Measurements from ENCODE around the gene PPFIA3. TPM values are rescaled to one million over a fixed set of nuclear protein-coding genes. Genes with fewer than 3 reads are reported as not detected.

PPFIA3 gene
- total and polyA plus RNA-seq, 2 experiments from 2014 or later = 25.4 to 29.7 TPM

DNA sequence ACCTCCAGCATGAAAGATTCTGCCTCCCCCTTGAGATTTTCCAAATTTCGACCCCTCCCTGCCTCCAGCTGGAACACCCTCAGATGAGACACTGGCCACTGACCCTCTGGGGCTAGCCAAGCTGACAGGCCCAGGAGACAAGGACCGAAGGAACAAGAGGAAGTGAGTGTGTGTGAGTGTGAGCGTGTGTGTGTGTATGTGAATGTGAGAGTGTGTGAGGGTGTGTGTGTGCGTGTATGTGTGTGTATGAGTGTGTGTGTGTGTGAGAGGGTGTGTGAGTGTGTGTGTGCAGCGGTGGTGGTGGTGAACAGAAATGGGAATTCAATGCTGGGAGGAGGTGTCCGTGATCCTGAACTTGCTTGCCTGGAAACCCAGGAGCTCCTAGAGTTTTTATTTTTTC lies 22.0 kb downstream of the PPFIA3 start:
- Mint-ChIP-seq H3K27me3 (ENCODE audit: insufficient read depth, low read depth, poor library complexity) (peaks cover 13% of the 10 kb centered on the region), H3K9me3 (no peaks in the 10 kb centered on the region), H3K4me3 (peak overlapping the region; percentile 15), H3K4me1 (peaks cover 17% of the 10 kb centered on the region), H3K27ac (no peak overlapping the region), H3K36me3 (ENCODE audit: low read depth) (peaks cover 10% of the 10 kb centered on the region)
- no peak overlapping the region for H3K27ac ChIP-seq (ENCODE audit: low read depth)
- no peaks in the 10 kb centered on the region for H4K20me1 ChIP-seq (replicated peaks; ENCODE audit: insufficient read depth)
- no peak overlapping the region for H3K4me3 ChIP-seq
- no peaks in the 10 kb centered on the region for H3K36me3 ChIP-seq (ENCODE audit: insufficient read depth)
- H3K4me1 ChIP-seq (ENCODE audit: insufficient read depth) = peaks cover 12% of the 10 kb centered on the region
- H3K79me2 ChIP-seq (replicated peaks; ENCODE audit: insufficient read depth) = no peaks in the 10 kb centered on the region
- H3K27me3 ChIP-seq (ENCODE audit: insufficient read depth) = no peaks in the 10 kb centered on the region
- TF ChIP-seq CREB1 (CRISPR knock-in tag; IDR thresholded peaks at IDR 0.05; ENCODE audit: low read depth) (no peak), ZNF331 (CRISPR knock-in tag; IDR thresholded peaks at IDR 0.05; ENCODE audit: low read depth) (no peak), JUNB (IDR thresholded peaks at IDR 0.05; ENCODE audit: unreplicated experiment) (no peak), EZH2 (IDR thresholded peaks at IDR 0.05; ENCODE audit: low read depth, unreplicated experiment) (no peak), STAT1 (IDR thresholded peaks at IDR 0.05; ENCODE audit: unreplicated experiment) (no peak), POLR2AphosphoS5 (IDR thresholded peaks at IDR 0.05; ENCODE audit: low read depth) (no peak), NANOG (IDR thresholded peaks at IDR 0.05; ENCODE audit: borderline replicate concordance) (no peak), EZH2phosphoT487 (IDR thresholded peaks at IDR 0.05; ENCODE audit: unreplicated experiment) (no peak), ZNF114 (CRISPR knock-in tag; IDR thresholded peaks at IDR 0.05) (no peak)
- TF ChIP-seq, protein P1, sequence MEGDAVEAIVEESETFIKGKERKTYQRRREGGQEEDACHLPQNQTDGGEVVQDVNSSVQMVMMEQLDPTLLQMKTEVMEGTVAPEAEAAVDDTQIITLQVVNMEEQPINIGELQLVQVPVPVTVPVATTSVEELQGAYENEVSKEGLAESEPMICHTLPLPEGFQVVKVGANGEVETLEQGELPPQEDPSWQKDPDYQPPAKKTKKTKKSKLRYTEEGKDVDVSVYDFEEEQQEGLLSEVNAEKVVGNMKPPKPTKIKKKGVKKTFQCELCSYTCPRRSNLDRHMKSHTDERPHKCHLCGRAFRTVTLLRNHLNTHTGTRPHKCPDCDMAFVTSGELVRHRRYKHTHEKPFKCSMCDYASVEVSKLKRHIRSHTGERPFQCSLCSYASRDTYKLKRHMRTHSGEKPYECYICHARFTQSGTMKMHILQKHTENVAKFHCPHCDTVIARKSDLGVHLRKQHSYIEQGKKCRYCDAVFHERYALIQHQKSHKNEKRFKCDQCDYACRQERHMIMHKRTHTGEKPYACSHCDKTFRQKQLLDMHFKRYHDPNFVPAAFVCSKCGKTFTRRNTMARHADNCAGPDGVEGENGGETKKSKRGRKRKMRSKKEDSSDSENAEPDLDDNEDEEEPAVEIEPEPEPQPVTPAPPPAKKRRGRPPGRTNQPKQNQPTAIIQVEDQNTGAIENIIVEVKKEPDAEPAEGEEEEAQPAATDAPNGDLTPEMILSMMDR (conservative IDR thresholded peaks at IDR 0.05; ENCODE audit: low read depth in 2 of 2) = no peak
- TF ChIP-seq, protein P2, sequence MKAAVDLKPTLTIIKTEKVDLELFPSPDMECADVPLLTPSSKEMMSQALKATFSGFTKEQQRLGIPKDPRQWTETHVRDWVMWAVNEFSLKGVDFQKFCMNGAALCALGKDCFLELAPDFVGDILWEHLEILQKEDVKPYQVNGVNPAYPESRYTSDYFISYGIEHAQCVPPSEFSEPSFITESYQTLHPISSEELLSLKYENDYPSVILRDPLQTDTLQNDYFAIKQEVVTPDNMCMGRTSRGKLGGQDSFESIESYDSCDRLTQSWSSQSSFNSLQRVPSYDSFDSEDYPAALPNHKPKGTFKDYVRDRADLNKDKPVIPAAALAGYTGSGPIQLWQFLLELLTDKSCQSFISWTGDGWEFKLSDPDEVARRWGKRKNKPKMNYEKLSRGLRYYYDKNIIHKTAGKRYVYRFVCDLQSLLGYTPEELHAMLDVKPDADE (IDR thresholded peaks at IDR 0.05) = no peak
- TF ChIP-seq, protein P3, sequence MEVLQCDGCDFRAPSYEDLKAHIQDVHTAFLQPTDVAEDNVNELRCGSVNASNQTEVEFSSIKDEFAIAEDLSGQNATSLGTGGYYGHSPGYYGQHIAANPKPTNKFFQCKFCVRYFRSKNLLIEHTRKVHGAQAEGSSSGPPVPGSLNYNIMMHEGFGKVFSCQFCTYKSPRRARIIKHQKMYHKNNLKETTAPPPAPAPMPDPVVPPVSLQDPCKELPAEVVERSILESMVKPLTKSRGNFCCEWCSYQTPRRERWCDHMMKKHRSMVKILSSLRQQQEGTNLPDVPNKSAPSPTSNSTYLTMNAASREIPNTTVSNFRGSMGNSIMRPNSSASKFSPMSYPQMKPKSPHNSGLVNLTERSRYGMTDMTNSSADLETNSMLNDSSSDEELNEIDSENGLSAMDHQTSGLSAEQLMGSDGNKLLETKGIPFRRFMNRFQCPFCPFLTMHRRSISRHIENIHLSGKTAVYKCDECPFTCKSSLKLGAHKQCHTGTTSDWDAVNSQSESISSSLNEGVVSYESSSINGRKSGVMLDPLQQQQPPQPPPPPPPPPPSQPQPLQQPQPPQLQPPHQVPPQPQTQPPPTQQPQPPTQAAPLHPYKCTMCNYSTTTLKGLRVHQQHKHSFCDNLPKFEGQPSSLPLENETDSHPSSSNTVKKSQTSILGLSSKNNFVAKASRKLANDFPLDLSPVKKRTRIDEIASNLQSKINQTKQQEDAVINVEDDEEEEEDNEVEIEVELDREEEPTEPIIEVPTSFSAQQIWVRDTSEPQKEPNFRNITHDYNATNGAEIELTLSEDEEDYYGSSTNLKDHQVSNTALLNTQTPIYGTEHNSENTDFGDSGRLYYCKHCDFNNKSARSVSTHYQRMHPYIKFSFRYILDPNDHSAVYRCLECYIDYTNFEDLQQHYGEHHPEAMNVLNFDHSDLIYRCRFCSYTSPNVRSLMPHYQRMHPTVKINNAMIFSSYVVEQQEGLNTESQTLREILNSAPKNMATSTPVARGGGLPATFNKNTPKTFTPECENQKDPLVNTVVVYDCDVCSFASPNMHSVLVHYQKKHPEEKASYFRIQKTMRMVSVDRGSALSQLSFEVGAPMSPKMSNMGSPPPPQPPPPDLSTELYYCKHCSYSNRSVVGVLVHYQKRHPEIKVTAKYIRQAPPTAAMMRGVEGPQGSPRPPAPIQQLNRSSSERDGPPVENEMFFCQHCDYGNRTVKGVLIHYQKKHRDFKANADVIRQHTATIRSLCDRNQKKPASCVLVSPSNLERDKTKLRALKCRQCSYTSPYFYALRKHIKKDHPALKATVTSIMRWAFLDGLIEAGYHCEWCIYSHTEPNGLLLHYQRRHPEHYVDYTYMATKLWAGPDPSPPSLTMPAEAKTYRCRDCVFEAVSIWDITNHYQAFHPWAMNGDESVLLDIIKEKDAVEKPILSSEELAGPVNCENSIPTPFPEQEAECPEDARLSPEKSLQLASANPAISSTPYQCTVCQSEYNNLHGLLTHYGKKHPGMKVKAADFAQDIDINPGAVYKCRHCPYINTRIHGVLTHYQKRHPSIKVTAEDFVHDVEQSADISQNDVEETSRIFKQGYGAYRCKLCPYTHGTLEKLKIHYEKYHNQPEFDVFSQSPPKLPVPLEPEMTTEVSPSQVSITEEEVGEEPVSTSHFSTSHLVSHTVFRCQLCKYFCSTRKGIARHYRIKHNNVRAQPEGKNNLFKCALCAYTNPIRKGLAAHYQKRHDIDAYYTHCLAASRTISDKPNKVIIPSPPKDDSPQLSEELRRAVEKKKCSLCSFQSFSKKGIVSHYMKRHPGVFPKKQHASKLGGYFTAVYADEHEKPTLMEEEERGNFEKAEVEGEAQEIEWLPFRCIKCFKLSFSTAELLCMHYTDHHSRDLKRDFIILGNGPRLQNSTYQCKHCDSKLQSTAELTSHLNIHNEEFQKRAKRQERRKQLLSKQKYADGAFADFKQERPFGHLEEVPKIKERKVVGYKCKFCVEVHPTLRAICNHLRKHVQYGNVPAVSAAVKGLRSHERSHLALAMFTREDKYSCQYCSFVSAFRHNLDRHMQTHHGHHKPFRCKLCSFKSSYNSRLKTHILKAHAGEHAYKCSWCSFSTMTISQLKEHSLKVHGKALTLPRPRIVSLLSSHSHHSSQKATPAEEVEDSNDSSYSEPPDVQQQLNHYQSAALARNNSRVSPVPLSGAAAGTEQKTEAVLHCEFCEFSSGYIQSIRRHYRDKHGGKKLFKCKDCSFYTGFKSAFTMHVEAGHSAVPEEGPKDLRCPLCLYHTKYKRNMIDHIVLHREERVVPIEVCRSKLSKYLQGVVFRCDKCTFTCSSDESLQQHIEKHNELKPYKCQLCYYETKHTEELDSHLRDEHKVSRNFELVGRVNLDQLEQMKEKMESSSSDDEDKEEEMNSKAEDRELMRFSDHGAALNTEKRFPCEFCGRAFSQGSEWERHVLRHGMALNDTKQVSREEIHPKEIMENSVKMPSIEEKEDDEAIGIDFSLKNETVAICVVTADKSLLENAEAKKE (CRISPR knock-in tag; IDR thresholded peaks at IDR 0.05) = no peak
- TF ChIP-seq, protein P4, sequence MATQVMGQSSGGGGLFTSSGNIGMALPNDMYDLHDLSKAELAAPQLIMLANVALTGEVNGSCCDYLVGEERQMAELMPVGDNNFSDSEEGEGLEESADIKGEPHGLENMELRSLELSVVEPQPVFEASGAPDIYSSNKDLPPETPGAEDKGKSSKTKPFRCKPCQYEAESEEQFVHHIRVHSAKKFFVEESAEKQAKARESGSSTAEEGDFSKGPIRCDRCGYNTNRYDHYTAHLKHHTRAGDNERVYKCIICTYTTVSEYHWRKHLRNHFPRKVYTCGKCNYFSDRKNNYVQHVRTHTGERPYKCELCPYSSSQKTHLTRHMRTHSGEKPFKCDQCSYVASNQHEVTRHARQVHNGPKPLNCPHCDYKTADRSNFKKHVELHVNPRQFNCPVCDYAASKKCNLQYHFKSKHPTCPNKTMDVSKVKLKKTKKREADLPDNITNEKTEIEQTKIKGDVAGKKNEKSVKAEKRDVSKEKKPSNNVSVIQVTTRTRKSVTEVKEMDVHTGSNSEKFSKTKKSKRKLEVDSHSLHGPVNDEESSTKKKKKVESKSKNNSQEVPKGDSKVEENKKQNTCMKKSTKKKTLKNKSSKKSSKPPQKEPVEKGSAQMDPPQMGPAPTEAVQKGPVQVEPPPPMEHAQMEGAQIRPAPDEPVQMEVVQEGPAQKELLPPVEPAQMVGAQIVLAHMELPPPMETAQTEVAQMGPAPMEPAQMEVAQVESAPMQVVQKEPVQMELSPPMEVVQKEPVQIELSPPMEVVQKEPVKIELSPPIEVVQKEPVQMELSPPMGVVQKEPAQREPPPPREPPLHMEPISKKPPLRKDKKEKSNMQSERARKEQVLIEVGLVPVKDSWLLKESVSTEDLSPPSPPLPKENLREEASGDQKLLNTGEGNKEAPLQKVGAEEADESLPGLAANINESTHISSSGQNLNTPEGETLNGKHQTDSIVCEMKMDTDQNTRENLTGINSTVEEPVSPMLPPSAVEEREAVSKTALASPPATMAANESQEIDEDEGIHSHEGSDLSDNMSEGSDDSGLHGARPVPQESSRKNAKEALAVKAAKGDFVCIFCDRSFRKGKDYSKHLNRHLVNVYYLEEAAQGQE (IDR thresholded peaks at IDR 0.05; ENCODE audit: unreplicated experiment) = no peak
- H2AFZ ChIP-seq = no peak overlapping the region
- 0 out of 2 replicates have a peak, but pooled peaks cover 5% of the 10 kb centered on the region for H3F3A ChIP-seq (replicated peaks; ENCODE audit: low read depth)
- DNase-seq (ENCODE audit: low spot score) (no peak), ATAC-seq (no peak)
- no peaks in the 10 kb centered on the region for H3K9me2 ChIP-seq (ENCODE audit: insufficient read depth)
- no peak overlapping the region for H3K4me2 ChIP-seq
